ENCODE measurements around the gene NOS3. TPM values are rescaled to one million over a fixed set of nuclear protein-coding genes. Genes with fewer than 3 reads are reported as not detected.

The NOS3 gene
- total RNA-seq, 1 experiment from 2014 or later: 59.8 TPM

- no peaks in the 10 kb centered on the region for H3K4me1 ChIP-seq (ENCODE audit: low read length)
- H3K36me3 ChIP-seq (ENCODE audit: insufficient read depth, low read length): no peaks in the 10 kb centered on the region
- H3K4me3 ChIP-seq (ENCODE audit: low read length): no peak overlapping the region
- H3K9me3 ChIP-seq (ENCODE audit: low read length): no peaks in the 10 kb centered on the region
- no peak overlapping the region for H3K9ac ChIP-seq (ENCODE audit: low read length)
- no peaks in the 10 kb centered on the region for H3K9me2 ChIP-seq (replicated peaks; ENCODE audit: insufficient read depth, low read length)
- H3K27me3 ChIP-seq (ENCODE audit: low read length): no peaks in the 10 kb centered on the region
- no peaks in the 10 kb centered on the region for H4K20me1 ChIP-seq (ENCODE audit: insufficient read depth, low read depth, low read length)
- H2AFZ ChIP-seq (ENCODE audit: low read length): no peak overlapping the region
- H3K4me2 ChIP-seq (ENCODE audit: low read depth, low read length, poor library complexity, severe bottlenecking): no peak overlapping the region
- H3K27ac ChIP-seq (ENCODE audit: low read length): no peak overlapping the region
- no peak for DNase-seq
- no peaks in the 10 kb centered on the region for H3K79me2 ChIP-seq (ENCODE audit: low read length)
These were observed 35.1 kb upstream of the NOS3 start for GRCh38 chr7:150955519-150956394.

GRCh38 chr7:150956395-150957132 is 34.3 kb upstream of the NOS3 start:
- H3K4me3 ChIP-seq (ENCODE audit: low read length): no peak overlapping the region
- no peaks in the 10 kb centered on the region for H3K9me3 ChIP-seq (ENCODE audit: low read length)
- no peak overlapping the region for H3K4me2 ChIP-seq (ENCODE audit: low read depth, low read length, poor library complexity, severe bottlenecking)
- no peaks in the 10 kb centered on the region for H3K79me2 ChIP-seq (ENCODE audit: low read length)
- no peaks in the 10 kb centered on the region for H3K4me1 ChIP-seq (ENCODE audit: low read length)
- no peak overlapping the region for H3K9ac ChIP-seq (ENCODE audit: low read length)
- H3K9me2 ChIP-seq (replicated peaks; ENCODE audit: insufficient read depth, low read length): no peaks in the 10 kb centered on the region
- H3K27ac ChIP-seq (ENCODE audit: low read length): no peak overlapping the region
- no peaks in the 10 kb centered on the region for H4K20me1 ChIP-seq (ENCODE audit: insufficient read depth, low read depth, low read length)
- no peak for DNase-seq
- H3K36me3 ChIP-seq (ENCODE audit: insufficient read depth, low read length): no peaks in the 10 kb centered on the region
- H3K27me3 ChIP-seq (ENCODE audit: low read length): no peaks in the 10 kb centered on the region
- no peak overlapping the region for H2AFZ ChIP-seq (ENCODE audit: low read length)

- Histone ChIP-seq H3K27ac (ENCODE audit: low read length) (no peak overlapping the region), H2AFZ (ENCODE audit: low read length) (no peak overlapping the region), H3K27me3 (ENCODE audit: low read length) (no peaks in the 10 kb centered on the region), H3K79me2 (ENCODE audit: low read length) (no peaks in the 10 kb centered on the region), H4K20me1 (ENCODE audit: insufficient read depth, low read depth, low read length) (no peaks in the 10 kb centered on the region), H3K9me3 (ENCODE audit: low read length) (no peaks in the 10 kb centered on the region), H3K9ac (ENCODE audit: low read length) (no peak overlapping the region), H3K36me3 (ENCODE audit: insufficient read depth, low read length) (no peaks in the 10 kb centered on the region), H3K4me2 (ENCODE audit: low read depth, low read length, poor library complexity, severe bottlenecking) (no peak overlapping the region), H3K4me3 (ENCODE audit: low read length) (no peak overlapping the region), H3K4me1 (ENCODE audit: low read length) (no peaks in the 10 kb centered on the region), H3K9me2 (replicated peaks; ENCODE audit: insufficient read depth, low read length) (no peaks in the 10 kb centered on the region)
- no peak for DNase-seq
These were observed 33.4 kb upstream of the NOS3 start for GRCh38 chr7:150957133-150958020.

- Histone ChIP-seq H3K27me3 (ENCODE audit: low read length) (no peaks in the 10 kb centered on the region), H2AFZ (ENCODE audit: low read length) (no peak overlapping the region), H3K9me3 (ENCODE audit: low read length) (no peaks in the 10 kb centered on the region), H3K9me2 (replicated peaks; ENCODE audit: insufficient read depth, low read length) (no peaks in the 10 kb centered on the region), H4K20me1 (ENCODE audit: insufficient read depth, low read depth, low read length) (no peaks in the 10 kb centered on the region), H3K27ac (ENCODE audit: low read length) (no peak overlapping the region), H3K4me2 (ENCODE audit: low read depth, low read length, poor library complexity, severe bottlenecking) (no peak overlapping the region), H3K36me3 (ENCODE audit: insufficient read depth, low read length) (no peaks in the 10 kb centered on the region), H3K79me2 (ENCODE audit: low read length) (no peaks in the 10 kb centered on the region), H3K9ac (ENCODE audit: low read length) (no peak overlapping the region), H3K4me1 (ENCODE audit: low read length) (no peaks in the 10 kb centered on the region), H3K4me3 (ENCODE audit: low read length) (no peak overlapping the region)
- no peak for DNase-seq
These were observed 32.7 kb upstream of the NOS3 start for GRCh38 chr7:150958062-150958552.

- H3K27me3 ChIP-seq (ENCODE audit: low read length): no peaks in the 10 kb centered on the region
- H3K9me2 ChIP-seq (replicated peaks; ENCODE audit: insufficient read depth, low read length): no peaks in the 10 kb centered on the region
- H3K36me3 ChIP-seq (ENCODE audit: insufficient read depth, low read length): no peaks in the 10 kb centered on the region
- no peaks in the 10 kb centered on the region for H3K79me2 ChIP-seq (ENCODE audit: low read length)
- no peaks in the 10 kb centered on the region for H3K4me1 ChIP-seq (ENCODE audit: low read length)
- no peak overlapping the region for H3K4me3 ChIP-seq (ENCODE audit: low read length)
- H3K4me2 ChIP-seq (ENCODE audit: low read depth, low read length, poor library complexity, severe bottlenecking): no peak overlapping the region
- no peak overlapping the region for H3K27ac ChIP-seq (ENCODE audit: low read length)
- no peak overlapping the region for H3K9ac ChIP-seq (ENCODE audit: low read length)
- DNase-seq: no peak
- no peaks in the 10 kb centered on the region for H3K9me3 ChIP-seq (ENCODE audit: low read length)
- no peaks in the 10 kb centered on the region for H4K20me1 ChIP-seq (ENCODE audit: insufficient read depth, low read depth, low read length)
- no peak overlapping the region for H2AFZ ChIP-seq (ENCODE audit: low read length)
These were observed 32.2 kb upstream of the NOS3 start for GRCh38 chr7:150958597-150958996.

- Histone ChIP-seq H3K4me1 (ENCODE audit: low read length) (no peaks in the 10 kb centered on the region), H4K20me1 (ENCODE audit: insufficient read depth, low read depth, low read length) (no peaks in the 10 kb centered on the region), H3K27ac (ENCODE audit: low read length) (no peak overlapping the region), H3K4me3 (ENCODE audit: low read length) (no peak overlapping the region), H3K4me2 (ENCODE audit: low read depth, low read length, poor library complexity, severe bottlenecking) (no peak overlapping the region), H3K9ac (ENCODE audit: low read length) (no peak overlapping the region), H3K36me3 (ENCODE audit: insufficient read depth, low read length) (no peaks in the 10 kb centered on the region), H2AFZ (ENCODE audit: low read length) (no peak overlapping the region), H3K79me2 (ENCODE audit: low read length) (no peaks in the 10 kb centered on the region), H3K27me3 (ENCODE audit: low read length) (no peaks in the 10 kb centered on the region), H3K9me3 (ENCODE audit: low read length) (no peaks in the 10 kb centered on the region), H3K9me2 (replicated peaks; ENCODE audit: insufficient read depth, low read length) (no peaks in the 10 kb centered on the region)
- DNase-seq: no peak
These were observed 31.7 kb upstream of the NOS3 start for GRCh38 chr7:150959081-150959480.

- Histone ChIP-seq H3K79me2 (ENCODE audit: low read length) (no peaks in the 10 kb centered on the region), H3K27me3 (ENCODE audit: low read length) (no peaks in the 10 kb centered on the region)
These were observed 30.8 kb upstream of the NOS3 start for GRCh38 chr7:150959739-150960734.

More at GRCh38 chr7:150959739-150960734, 30.8 kb upstream of the NOS3 start:
- H3K36me3 ChIP-seq (ENCODE audit: insufficient read depth, low read length): no peaks in the 10 kb centered on the region
- no peak overlapping the region for H3K9ac ChIP-seq (ENCODE audit: low read length)
- H3K4me2 ChIP-seq (ENCODE audit: low read depth, low read length, poor library complexity, severe bottlenecking): no peak overlapping the region
- no peaks in the 10 kb centered on the region for H3K4me1 ChIP-seq (ENCODE audit: low read length)
- H3K9me3 ChIP-seq (ENCODE audit: low read length): no peaks in the 10 kb centered on the region
- H2AFZ ChIP-seq (ENCODE audit: low read length): no peak overlapping the region
- DNase-seq: no peak
- no peaks in the 10 kb centered on the region for H3K9me2 ChIP-seq (replicated peaks; ENCODE audit: insufficient read depth, low read length)
- no peak overlapping the region for H3K27ac ChIP-seq (ENCODE audit: low read length)
- H4K20me1 ChIP-seq (ENCODE audit: insufficient read depth, low read depth, low read length): no peaks in the 10 kb centered on the region
- no peak overlapping the region for H3K4me3 ChIP-seq (ENCODE audit: low read length)
